Thyroid gland (tissue), 4 donors: Measurements from ENCODE around the gene RAB19. TPM values are rescaled to one million over a fixed set of nuclear protein-coding genes. Genes with fewer than 3 reads are reported as not detected.

ENCODE experiments used
- DNase-seq, 2 donors: peaks; one replicate each; pipeline ENCODE4 v3.0.0-alpha.2; 2019
- H3K27ac ChIP-seq, 3 donors: fragments of 200-600 bp; sonication (generic); 1 replicate in 2 of 3; 2 replicates in 1 of 3; pipeline ENCODE4 v1.5.1; 2016 to 2019; ENCODE audit warnings: mild to moderate bottlenecking in 1 of 3, moderate library complexity in 1 of 3
- H3K27me3 ChIP-seq: fragments of 200-600 bp; sonication (generic); one replicate; pipeline ENCODE4 v1.5.1; 2019
- H3K36me3 ChIP-seq, 2 donors: fragments of 200-600 bp; sonication (generic); one replicate each; pipeline ENCODE4 v1.5.1; 2016 to 2019
- H3K4me1 ChIP-seq, 2 donors: fragments of 200-600 bp; sonication (generic); one replicate each; pipeline ENCODE4 v1.5.1; 2017 to 2019
- H3K4me3 ChIP-seq, 3 donors: fragments of 200-600 bp; sonication (generic); replicated peaks in 1 of 3; 1 replicate in 2 of 3; 2 replicates in 1 of 3; pipeline ENCODE4 v1.5.1; 2016; ENCODE audit warnings: mild to moderate bottlenecking in 1 of 3
- H3K9me3 ChIP-seq: fragments of 200-600 bp; sonication (generic); one replicate; pipeline ENCODE4 v1.5.1; 2017
- POLR2A ChIP-seq, 2 donors: fragments of 450-650 bp; IDR thresholded peaks; one replicate each; pipeline ENCODE4 v1.6.1; 2017; ENCODE audit warnings: antibody characterized with exemption in 2 of 2, mild to moderate bottlenecking in 2 of 2, moderate library complexity in 1 of 2
- WGBS, 2 donors: methylation state at CpG; one replicate each; pipeline ENCODE4 v1.1.5; 2017; 5-methylcytosine and 5-hydroxymethylcytosine counted together
- intact Hi-C: fragments of 100-400 bp; cut with DNase I; formaldehyde crosslinking; loops from one replicate; pipeline ENCODE4 v1.15.1; 2023
- total RNA-seq, 4 donors: library from RNA; depleted of rRNA; stranded (reverse); fragments of >200 nt; gene quantifications; one replicate each; pipeline ENCODE4 v1.2.3, GENCODE V29; 2016
- TF ChIP-seq, protein P1 (sequence below), 6 experiments: fragments of 200-600 bp in 3 of 6; fragments of 450-650 bp in 3 of 6; sonication (generic) in 3 of 6; IDR thresholded peaks; one replicate each; pipeline ENCODE4 v1.5.1; 2016 to 2019; ENCODE audit warnings: antibody characterized with exemption in 6 of 6, mild to moderate bottlenecking in 2 of 6, inconsistent platforms in 1 of 6, moderate library complexity in 1 of 6

Gene RAB19
- total RNA-seq, 4 donors from 2014 or later: 9.7 to 45.5 (median 17.2) TPM

DNA sequence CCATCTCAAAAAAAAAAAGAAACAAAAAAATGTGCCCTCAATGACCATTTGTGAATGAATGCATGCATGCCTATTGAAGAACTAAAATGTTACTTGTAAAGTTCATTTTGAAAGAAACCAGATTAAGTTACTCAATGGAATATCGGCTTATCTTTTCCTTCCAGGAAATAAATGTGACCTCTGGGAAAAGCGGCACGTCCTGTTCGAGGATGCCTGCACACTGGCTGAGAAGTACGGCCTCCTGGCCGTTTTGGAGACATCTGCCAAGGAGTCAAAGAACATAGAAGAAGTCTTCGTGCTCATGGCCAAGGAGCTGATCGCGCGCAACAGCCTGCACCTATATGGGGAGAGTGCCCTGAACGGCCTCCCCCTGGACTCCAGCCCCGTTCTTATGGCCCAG, 21.9 kb downstream of the RAB19 start:
- H3K9me3 ChIP-seq: no peaks in the 10 kb centered on the region
- no peaks in the 10 kb centered on the region for H3K36me3 ChIP-seq
- no peak overlapping the region for H3K4me3 ChIP-seq
- no peaks in the 10 kb centered on the region for H3K27me3 ChIP-seq
- H3K27ac ChIP-seq: no peak overlapping the region
- no peak for DNase-seq
- no peaks in the 10 kb centered on the region for H3K4me1 ChIP-seq
- intact Hi-C loops: no loop called here
- TF ChIP-seq, protein P1, sequence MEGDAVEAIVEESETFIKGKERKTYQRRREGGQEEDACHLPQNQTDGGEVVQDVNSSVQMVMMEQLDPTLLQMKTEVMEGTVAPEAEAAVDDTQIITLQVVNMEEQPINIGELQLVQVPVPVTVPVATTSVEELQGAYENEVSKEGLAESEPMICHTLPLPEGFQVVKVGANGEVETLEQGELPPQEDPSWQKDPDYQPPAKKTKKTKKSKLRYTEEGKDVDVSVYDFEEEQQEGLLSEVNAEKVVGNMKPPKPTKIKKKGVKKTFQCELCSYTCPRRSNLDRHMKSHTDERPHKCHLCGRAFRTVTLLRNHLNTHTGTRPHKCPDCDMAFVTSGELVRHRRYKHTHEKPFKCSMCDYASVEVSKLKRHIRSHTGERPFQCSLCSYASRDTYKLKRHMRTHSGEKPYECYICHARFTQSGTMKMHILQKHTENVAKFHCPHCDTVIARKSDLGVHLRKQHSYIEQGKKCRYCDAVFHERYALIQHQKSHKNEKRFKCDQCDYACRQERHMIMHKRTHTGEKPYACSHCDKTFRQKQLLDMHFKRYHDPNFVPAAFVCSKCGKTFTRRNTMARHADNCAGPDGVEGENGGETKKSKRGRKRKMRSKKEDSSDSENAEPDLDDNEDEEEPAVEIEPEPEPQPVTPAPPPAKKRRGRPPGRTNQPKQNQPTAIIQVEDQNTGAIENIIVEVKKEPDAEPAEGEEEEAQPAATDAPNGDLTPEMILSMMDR (IDR thresholded peaks at IDR 0.05): no peak
- TF ChIP-seq POLR2A (IDR thresholded peaks at IDR 0.05): no peak
- WGBS, 2 donors: 80 to 90% methylated on average over 12 of the region's 12 CpGs

DNA sequence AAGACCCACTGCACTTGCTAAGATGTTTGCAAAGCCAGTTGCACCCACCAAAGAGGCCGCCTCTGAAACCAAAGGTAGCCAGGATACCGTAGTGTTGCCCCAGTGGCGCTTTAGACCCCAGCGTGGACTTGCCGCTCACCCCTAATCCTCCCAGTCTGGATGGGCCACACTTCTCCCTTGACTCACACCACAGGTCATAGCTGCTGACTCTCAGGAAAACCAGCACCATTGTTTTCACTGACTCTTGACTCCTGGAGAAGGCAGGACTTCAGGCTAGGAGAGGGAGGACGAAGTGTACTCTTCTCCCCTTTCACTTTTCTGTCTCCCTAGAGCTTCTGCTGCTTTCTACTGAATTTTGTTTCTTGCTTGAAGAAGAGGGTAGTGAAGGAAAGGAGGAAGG, 22.3 kb downstream of the RAB19 start:
- intact Hi-C loops: no loop called here
- H3K4me1 ChIP-seq: no peaks in the 10 kb centered on the region
- TF ChIP-seq, protein P1 (IDR thresholded peaks at IDR 0.05): no peak
- TF ChIP-seq POLR2A (IDR thresholded peaks at IDR 0.05): no peak
- DNase-seq: no peak
- no peaks in the 10 kb centered on the region for H3K9me3 ChIP-seq
- WGBS, 2 donors: 89 to 91% methylated on average over 6 of the region's 6 CpGs
- H3K27ac ChIP-seq: no peak overlapping the region
- H3K36me3 ChIP-seq: no peaks in the 10 kb centered on the region
- no peak overlapping the region for H3K4me3 ChIP-seq
- no peaks in the 10 kb centered on the region for H3K27me3 ChIP-seq

DNA sequence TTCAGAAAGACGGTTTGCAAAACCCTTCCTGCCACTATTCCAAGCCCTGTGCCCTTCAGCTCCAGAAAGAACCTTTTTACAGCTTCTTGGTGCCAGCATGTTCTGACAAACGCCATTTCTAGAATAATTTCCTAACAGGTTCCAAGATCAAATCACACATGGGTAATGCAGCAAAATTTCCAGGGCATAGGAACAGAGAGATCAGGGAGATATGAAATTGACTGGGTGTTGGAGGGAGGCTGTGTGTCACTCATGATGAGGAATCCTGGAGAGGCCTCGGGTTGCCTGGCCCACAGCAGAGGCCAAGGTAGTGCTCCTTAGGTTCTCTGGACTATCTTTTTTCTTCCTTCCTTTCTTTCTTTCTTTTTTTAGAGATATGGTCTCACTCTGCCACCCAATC, 29.5 kb downstream of the RAB19 start:
- intact Hi-C loops: no loop called here
- DNase-seq: no peak
- H3K4me3 ChIP-seq: no peak overlapping the region
- no peak overlapping the region for H3K27ac ChIP-seq
- TF ChIP-seq POLR2A (IDR thresholded peaks at IDR 0.05): no peak
- TF ChIP-seq, protein P1 (IDR thresholded peaks at IDR 0.05): no peak
- H3K9me3 ChIP-seq: no peaks in the 10 kb centered on the region
- no peaks in the 10 kb centered on the region for H3K36me3 ChIP-seq
- H3K4me1 ChIP-seq: no peaks in the 10 kb centered on the region
- WGBS, 2 donors: 83 to 92% methylated on average over 3 of the region's 3 CpGs
- H3K27me3 ChIP-seq: no peaks in the 10 kb centered on the region

DNA sequence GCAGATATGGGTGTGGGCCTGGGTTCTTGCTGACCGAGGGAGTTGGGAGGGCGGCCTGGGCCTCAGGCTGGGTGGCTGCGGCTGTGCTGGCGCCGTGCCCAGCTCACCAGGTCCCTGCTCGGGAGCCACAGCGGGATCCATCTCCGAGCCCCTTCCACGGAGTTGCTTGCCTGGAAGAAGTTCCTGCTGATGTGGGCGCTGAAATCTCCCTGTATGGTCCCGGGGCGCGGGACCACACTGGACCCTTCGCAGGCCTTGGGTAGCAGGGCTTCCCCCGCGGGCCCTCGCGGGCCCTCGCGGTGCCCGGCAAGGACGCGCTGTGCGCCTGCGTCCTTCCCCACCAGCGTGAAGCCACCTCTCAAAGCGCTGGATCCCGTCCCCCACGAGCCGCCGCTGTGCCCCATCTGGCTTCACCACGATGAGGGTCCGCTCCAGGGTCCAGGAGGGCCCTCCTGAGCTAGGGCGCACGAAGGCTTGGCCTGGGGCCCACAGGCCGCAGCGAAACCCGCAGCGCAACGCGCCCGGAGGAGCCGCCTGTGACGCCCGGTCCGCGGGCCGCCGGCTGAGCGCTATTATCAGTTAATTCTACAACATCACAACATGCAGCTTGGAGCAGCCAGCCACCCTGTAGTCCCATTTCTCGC, 31.5 kb downstream of the RAB19 start:
- peak; percentile 7 to 9 for DNase-seq
- Histone ChIP-seq H3K9me3 (no peaks in the 10 kb centered on the region), H3K4me1 (no peaks in the 10 kb centered on the region), H3K4me3 (no peak overlapping the region), H3K36me3 (no peaks in the 10 kb centered on the region), H3K27me3 (no peaks in the 10 kb centered on the region), H3K27ac (no peak overlapping the region)
- intact Hi-C loops: no loop called here
- 44% methylated on average over 12 to 44 of the region's 51 CpGs for WGBS, 2 donors
- TF ChIP-seq, protein P1 (IDR thresholded peaks at IDR 0.05): no peak
- TF ChIP-seq POLR2A (IDR thresholded peaks at IDR 0.05): no peak

DNA sequence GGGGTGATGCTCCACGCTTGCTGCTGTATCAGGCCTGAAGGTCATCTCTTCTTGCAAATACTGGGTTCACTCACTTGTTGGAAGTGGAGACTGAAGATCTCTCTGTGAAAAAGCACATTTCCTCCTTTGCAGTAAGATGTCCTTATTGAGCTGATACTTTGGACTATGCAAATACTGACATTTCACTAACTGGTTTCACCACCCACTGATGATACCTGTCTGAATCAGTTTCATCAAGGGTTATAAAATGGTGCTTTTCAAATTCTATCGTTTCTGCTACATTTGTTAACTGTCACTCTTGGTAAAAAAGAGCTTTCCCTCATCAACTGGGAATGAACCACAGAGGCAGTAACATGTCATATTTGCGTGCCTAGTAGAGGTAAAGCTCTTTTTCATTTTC, 35.5 kb downstream of the RAB19 start:
- DNase-seq: no peak
- intact Hi-C loops: no loop called here
- Histone ChIP-seq H3K9me3 (no peaks in the 10 kb centered on the region), H3K4me3 (no peak overlapping the region), H3K27me3 (no peaks in the 10 kb centered on the region), H3K36me3 (no peaks in the 10 kb centered on the region), H3K4me1 (no peaks in the 10 kb centered on the region), H3K27ac (no peak overlapping the region)
- 87 to 88% methylated on average over 3 of the region's 3 CpGs for WGBS, 2 donors
- TF ChIP-seq, protein P1 (IDR thresholded peaks at IDR 0.05): no peak
- no peak for TF ChIP-seq POLR2A (IDR thresholded peaks at IDR 0.05)
